Testis (tissue), 5 donors: Measurements from ENCODE around the gene CD34. TPM values are rescaled to one million over a fixed set of nuclear protein-coding genes. Genes with fewer than 3 reads are reported as not detected.

ENCODE experiments used
- DNase-seq: peaks from one replicate; pipeline ENCODE4 v3.0.0-alpha.2; 2019
- H3K27ac ChIP-seq, 2 donors: fragments of 200-600 bp; sonication (generic); one replicate each; pipeline ENCODE4 v1.5.1; 2019
- H3K27me3 ChIP-seq: fragments of 200-600 bp; sonication (generic); one replicate; pipeline ENCODE4 v1.5.1; 2019
- H3K36me3 ChIP-seq: fragments of 200-600 bp; sonication (generic); one replicate; pipeline ENCODE4 v1.5.1; 2017; ENCODE audit warnings: low read depth; ENCODE audit errors: missing control alignments
- H3K4me1 ChIP-seq: fragments of 200-600 bp; sonication (generic); one replicate; pipeline ENCODE4 v1.5.1; 2019
- H3K4me3 ChIP-seq, 2 donors: fragments of 200-600 bp; sonication (generic); one replicate each; pipeline ENCODE4 v1.5.1; 2017 to 2019
- H3K9me3 ChIP-seq: fragments of 200-600 bp; sonication (generic); one replicate; pipeline ENCODE4 v1.5.1; 2017
- CTCF ChIP-seq, 3 experiments: fragments of 450-650 bp in 2 of 3; fragments of 200-600 bp in 1 of 3; sonication (generic) in 1 of 3; IDR thresholded peaks; one replicate each; pipeline ENCODE4 v1.5.1; 2016 to 2019; ENCODE audit warnings: antibody characterized with exemption in 3 of 3, mild to moderate bottlenecking in 2 of 3, moderate library complexity in 1 of 3
- POLR2A ChIP-seq: fragments of 450-650 bp; IDR thresholded peaks from one replicate; pipeline ENCODE4 v1.6.1; 2017; ENCODE audit warnings: antibody characterized with exemption, mild to moderate bottlenecking, moderate library complexity
- WGBS, 2 donors: methylation state at CpG; one replicate each; pipeline ENCODE4 v1.1.5; 2018; 5-methylcytosine and 5-hydroxymethylcytosine counted together
- intact Hi-C: fragments of 100-400 bp; cut with DNase I; formaldehyde crosslinking; loops from one replicate; pipeline ENCODE4 v1.15.1; 2023; ENCODE audit warnings: low total_unique reads
- long read RNA-seq, 2 donors: transcript quantifications; one replicate each; lab custom pipeline, GENCODE V29; 2026
- polyA plus RNA-seq: library from polyadenylated mRNA; stranded (reverse); fragments of 350-450 nt; fragmentation: Illumina TruSeq; extraction: RNeasy Lipid Tissue Mini Kit (QIAGEN cat#74804); gene quantifications from one replicate; pipeline ENCODE4 v1.2.3, GENCODE V29; 2014; ENCODE audit warnings: low read depth, low replicate concordance; ENCODE audit not compliant: insufficient read depth
- total RNA-seq, 2 donors: library from RNA; depleted of rRNA; stranded (reverse); fragments of >200 nt; gene quantifications; one replicate each; pipeline ENCODE4 v1.2.3, GENCODE V29; 2016

Gene CD34
- total RNA-seq (10 to 100 TPM; 28.3 to 32.5 TPM), polyA plus RNA-seq (70.7 TPM)
- long read RNA-seq, donor 1, full-length matches to known transcripts, result 10 of 60 reads
- long read RNA-seq, donor 1, partial matches to known transcripts, result 50 of 60 reads
- long read RNA-seq, donor 1, other reads (novel, unspliced or antisense), result 0 of 60 reads
- long read RNA-seq, donor 2, full-length matches to known transcripts, result 8 of 18 reads
- long read RNA-seq, donor 2, partial matches to known transcripts, result 10 of 18 reads
- long read RNA-seq, donor 2, other reads (novel, unspliced or antisense), result 0 of 18 reads

GRCh38 chr1:207910591-207911354, at the start of gene CD34:
Gene CD34, minus strand, starts transcription at chr1:207911125. Its CDS starts 45 bp downstream, at chr1:207911080.
- H3K27me3 ChIP-seq, result no peaks in the 10 kb centered on the region
- peak within 1 kb of the TSS; percentile 59 to 74 for H3K4me3 ChIP-seq
- DNase-seq, result peak; percentile 65
- peak within 1 kb of the TSS; percentile 61 to 91 for H3K27ac ChIP-seq
- intact Hi-C loops, result no loop called here
- WGBS, 2 donors, result 1 to 2% methylated on average over 25 to 56 of the region's 56 CpGs
- TF ChIP-seq POLR2A (no peak), CTCF (IDR thresholded peaks at IDR 0.05) (no peak)
- no peaks in the 10 kb centered on the region for H3K36me3 ChIP-seq
- H3K9me3 ChIP-seq, result no peaks in the 10 kb centered on the region
- H3K4me1 ChIP-seq, result peaks cover 6% of the 10 kb centered on the region

- WGBS, 2 donors, result 82 to 86% methylated on average over 4 of the region's 4 CpGs
- no peak for DNase-seq
- no peak for TF ChIP-seq POLR2A
- no peak for TF ChIP-seq CTCF (IDR thresholded peaks at IDR 0.05)
- peaks cover 42% of the 10 kb centered on the region for H3K4me1 ChIP-seq
- intact Hi-C loops, result loop anchor here (5.0 kb wide), 2 partner anchors 73 to 133 kb away; no protein-coding TSS in a partner anchor
- no peaks in the 10 kb centered on the region for H3K9me3 ChIP-seq
- H3K27ac ChIP-seq, result peak overlapping the region; percentile 77 to 86
- no peaks in the 10 kb centered on the region for H3K36me3 ChIP-seq
- H3K27me3 ChIP-seq, result no peaks in the 10 kb centered on the region
- no peak overlapping the region for H3K4me3 ChIP-seq
Observed at GRCh38 chr1:207960346-207960745, 49.4 kb upstream of the CD34 start.

GRCh38 chr1:207959910-207960309, 49.0 kb upstream of the CD34 start:
- no peaks in the 10 kb centered on the region for H3K36me3 ChIP-seq
- peak overlapping the region; percentile 77 to 86 for H3K27ac ChIP-seq
- peak overlapping the region; percentile 51 to 62 for H3K4me3 ChIP-seq
- TF ChIP-seq POLR2A (no peak), CTCF (IDR thresholded peaks at IDR 0.05) (no peak)
- WGBS, 2 donors, result 35 to 37% methylated on average over 5 of the region's 5 CpGs
- H3K9me3 ChIP-seq, result no peaks in the 10 kb centered on the region
- peaks cover 42% of the 10 kb centered on the region for H3K4me1 ChIP-seq
- no peak for DNase-seq
- intact Hi-C loops, result loop anchor here (5.0 kb wide), 2 partner anchors 73 to 133 kb away; no protein-coding TSS in a partner anchor
- no peaks in the 10 kb centered on the region for H3K27me3 ChIP-seq

GRCh38 chr1:207959141-207959825, 48.4 kb upstream of the CD34 start:
- H3K9me3 ChIP-seq, result no peaks in the 10 kb centered on the region
- H3K27me3 ChIP-seq, result no peaks in the 10 kb centered on the region
- TF ChIP-seq POLR2A, result no peak
- TF ChIP-seq CTCF (IDR thresholded peaks at IDR 0.05), result no peak
- H3K36me3 ChIP-seq, result no peaks in the 10 kb centered on the region
- H3K4me3 ChIP-seq, result peak overlapping the region; percentile 51 to 62
- peak; percentile 80 for DNase-seq
- intact Hi-C loops, result no loop called here
- H3K27ac ChIP-seq, result peak overlapping the region; percentile 77 to 86
- H3K4me1 ChIP-seq, result peaks cover 39% of the 10 kb centered on the region
- 9% methylated on average over 20 of the region's 76 CpGs; no CpG with 5 or more reads in 1 of the 2 donors for WGBS, 2 donors
